Measurements from ENCODE around the gene SLC4A1AP. TPM values are rescaled to one million over a fixed set of nuclear protein-coding genes. Genes with fewer than 3 reads are reported as not detected.

Gene SLC4A1AP
- total RNA-seq, 1 donor from 2014 or later = 29.7 TPM

DNA sequence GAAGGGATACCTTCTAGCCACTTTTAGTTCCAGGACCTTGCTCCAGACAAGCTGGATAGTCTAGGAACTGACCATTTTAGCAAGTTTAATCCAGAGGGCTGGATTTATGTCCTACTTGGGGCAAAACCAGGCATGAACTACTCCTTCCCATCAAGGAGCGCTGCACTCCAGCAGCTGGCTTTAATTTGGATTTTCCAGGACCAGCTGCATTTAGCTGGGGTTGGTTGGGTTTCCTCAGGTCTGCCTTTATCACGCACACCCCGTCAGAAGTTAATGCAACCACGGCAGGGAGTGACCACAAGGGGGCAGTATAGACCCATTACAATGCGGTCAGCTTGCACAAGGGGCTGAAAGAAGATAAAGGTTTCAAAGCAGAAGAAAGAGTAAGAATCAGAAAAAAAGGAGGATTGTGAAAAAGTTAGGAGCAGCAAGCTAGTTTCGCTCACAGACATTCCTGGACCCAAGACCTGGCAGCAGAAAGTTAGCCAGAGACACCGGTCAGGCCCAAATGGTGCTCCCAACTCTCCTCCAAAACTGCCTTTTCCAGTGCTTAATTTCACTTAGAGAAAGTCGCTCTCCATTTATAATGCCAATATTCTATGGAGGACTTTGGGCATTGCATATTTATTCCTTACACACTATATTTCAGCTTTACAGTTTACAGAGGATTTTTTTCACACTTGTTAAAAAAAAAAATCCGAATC is 40.1 kb downstream of the SLC4A1AP start:
- peak; percentile 95 for DNase-seq

DNA sequence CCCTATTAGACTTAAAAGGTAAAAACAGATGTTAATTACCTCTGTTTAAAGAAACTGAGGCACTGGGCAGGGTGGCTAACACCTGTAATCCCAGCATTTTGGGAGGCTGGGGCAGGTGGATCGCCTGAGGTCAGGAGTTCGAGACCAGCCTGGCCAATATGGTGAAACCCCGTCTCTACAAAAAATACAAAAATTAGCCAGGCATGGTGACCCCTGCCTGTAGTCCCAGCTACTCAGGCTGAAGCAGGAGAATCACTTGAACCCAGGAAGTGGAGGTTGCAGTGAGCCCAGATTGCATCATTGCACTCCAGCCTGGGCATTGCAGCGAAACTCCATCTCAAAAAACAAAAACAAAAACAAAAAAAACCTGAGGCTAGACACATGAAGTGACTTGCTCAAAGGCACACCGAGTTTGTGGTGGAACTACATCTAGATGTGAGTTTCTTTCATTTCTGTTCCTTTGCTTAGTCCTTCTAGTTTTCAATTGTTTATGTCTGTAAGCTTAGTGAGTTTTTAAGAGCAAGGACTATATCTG is 40.7 kb downstream of the SLC4A1AP start:
- DNase-seq = no peak

GRCh38 chr2:27705851-27706622 is 42.3 kb downstream of the SLC4A1AP start:
- DNase-seq = peak; percentile 78

DNA sequence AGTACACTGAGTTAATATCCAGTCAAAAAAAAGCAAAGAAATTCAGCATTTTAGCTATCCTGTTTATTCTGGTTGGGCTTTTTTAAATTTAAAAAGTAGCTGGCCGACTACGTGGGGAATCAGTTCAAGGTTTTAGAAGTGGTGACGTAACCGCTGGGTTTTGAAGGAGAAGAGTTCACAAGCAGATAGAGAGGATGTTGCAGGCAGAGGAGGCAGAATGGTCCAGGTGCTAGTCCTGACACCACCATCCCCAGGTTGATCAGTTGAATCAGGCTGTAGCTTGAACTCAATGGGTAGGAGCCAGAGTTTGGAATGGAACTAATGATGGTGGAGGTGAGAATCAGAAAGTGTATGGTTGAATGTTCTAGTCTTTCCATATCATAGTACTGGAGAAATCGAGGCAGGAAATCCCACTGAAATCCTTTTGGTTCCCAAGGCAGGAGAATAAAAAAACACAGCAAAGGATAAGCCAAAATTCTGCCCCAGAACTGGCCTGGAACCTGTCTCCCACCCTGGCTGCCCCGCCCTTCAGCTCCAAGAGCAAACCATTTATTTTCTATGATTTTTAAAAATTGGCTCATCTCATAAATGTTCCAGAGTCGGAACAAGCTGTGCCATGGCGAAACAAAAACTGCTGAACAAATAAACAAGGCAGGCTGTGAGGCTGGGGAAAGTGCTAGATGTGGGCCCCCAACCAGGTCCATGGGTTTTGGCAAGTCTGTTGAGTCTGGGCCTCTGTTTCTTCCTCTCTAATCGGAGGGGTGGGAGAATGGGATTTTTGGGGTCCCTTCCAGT is 44.0 kb downstream of the SLC4A1AP start:
- no peak for DNase-seq

- DNase-seq = no peak
Measured at GRCh38 chr2:27708257-27708654, 44.6 kb downstream of the SLC4A1AP start.

DNA sequence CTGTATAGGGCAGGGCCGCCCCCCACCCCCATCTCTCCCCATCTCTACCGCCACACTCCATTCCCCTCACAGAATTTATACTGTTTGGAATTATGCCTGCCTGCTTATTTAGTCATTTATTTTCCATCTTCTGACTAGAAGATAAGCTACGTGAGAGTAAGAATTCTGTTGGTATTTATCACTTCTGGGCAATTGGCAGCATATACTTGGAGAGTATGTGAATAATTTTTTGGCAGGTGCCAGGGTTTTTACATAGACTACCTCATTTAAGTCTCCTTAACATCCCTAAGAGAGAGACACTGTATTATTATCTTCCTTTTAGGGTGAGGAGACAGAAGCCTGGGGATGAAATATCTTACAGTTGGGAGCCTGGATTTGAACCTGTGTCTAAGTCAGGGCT is 45.0 kb downstream of the SLC4A1AP start:
- DNase-seq = no peak

GRCh38 chr2:27709326-27709725 is 45.6 kb downstream of the SLC4A1AP start:
- no peak for DNase-seq

DNA sequence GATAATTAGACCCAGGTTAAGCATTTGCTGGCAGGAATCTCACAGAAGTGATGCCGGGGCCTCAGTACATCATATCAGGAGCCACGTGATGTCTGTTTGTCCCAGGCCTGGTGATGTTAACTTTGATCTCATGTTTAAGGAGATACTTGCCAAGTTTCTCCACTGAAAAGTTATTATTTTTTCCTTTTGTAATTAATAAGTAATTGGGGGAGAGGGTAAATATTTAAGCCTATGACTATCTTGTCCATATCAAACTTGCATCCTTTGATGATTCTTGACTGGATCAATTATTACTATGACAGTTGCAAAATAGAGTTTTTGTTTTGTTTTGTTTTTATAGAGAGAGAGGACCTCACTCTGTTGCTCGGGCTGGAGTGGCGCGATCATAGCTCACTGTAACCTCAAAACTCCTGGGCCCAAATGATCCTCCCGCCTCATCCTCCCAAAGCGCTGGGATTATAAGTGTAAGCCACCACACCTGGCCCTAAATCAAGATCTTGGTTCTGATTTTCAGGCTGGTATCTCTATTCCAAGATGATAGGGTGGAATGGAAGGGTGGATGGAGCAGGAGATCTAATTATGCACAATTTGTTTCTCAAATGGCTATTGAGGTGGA is 46.4 kb downstream of the SLC4A1AP start:
- no peak for DNase-seq

- DNase-seq = no peak
Measured at GRCh38 chr2:27710640-27711430, 47.1 kb downstream of the SLC4A1AP start.

- no peak for DNase-seq
Measured at GRCh38 chr2:27711804-27712203, 48.1 kb downstream of the SLC4A1AP start.

GRCh38 chr2:27712522-27712921 is 48.8 kb downstream of the SLC4A1AP start:
- no peak for DNase-seq

GRCh38 chr2:27713201-27713600 is 49.5 kb downstream of the SLC4A1AP start:
- DNase-seq = no peak

GRCh38 chr2:27714053-27714452 is 50.4 kb downstream of the SLC4A1AP start:
- no peak for DNase-seq

GRCh38 chr2:27714851-27715291 is 51.2 kb downstream of the SLC4A1AP start:
- no peak for DNase-seq

DNA sequence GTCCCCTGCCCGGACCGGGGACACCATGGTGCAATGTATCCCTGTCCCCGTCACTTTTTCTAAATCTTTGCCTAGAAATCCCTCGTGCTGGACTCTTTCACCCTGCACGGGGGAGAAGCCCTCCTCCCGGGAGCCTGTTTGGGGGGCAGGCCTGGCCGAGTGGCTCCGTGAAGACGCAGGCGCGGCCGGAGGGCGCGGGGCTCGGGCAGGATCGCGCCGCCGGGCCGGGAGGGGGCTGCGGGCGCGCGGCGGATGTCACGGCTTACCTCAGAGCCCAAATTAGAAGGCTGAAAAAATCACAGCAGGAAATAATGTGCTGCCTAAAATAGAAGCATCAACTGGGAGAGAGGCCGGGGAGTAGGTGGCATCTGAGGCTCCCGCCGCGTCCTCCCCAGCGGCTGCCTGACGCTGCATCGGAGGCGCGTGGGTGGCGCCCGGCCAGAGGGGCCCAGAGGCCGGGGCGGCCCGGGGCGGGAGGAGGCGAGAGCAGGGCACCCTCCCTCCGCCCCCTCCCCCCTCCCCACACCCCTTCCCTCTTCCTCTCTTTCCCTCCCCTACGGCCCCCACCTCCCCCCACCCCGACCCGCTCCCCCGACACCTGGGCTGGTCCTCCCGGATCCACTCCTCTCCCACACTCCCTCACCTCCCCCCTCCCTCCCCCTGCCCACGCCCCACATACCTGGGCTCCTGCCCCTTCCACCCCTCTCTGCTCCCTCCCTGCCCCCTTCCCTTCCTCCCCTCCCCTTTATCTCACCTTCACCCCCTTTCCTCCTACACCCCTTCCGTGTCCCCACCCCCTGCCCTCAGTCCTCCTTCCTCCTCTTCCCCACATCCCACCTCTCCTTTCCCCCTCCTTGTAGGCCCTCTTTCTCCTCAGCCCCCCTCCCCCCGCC is 51.9 kb downstream of the SLC4A1AP start:
- DNase-seq = peak; percentile 79

- no peak for DNase-seq
Measured at GRCh38 chr2:27716301-27717069, 52.8 kb downstream of the SLC4A1AP start.

DNA sequence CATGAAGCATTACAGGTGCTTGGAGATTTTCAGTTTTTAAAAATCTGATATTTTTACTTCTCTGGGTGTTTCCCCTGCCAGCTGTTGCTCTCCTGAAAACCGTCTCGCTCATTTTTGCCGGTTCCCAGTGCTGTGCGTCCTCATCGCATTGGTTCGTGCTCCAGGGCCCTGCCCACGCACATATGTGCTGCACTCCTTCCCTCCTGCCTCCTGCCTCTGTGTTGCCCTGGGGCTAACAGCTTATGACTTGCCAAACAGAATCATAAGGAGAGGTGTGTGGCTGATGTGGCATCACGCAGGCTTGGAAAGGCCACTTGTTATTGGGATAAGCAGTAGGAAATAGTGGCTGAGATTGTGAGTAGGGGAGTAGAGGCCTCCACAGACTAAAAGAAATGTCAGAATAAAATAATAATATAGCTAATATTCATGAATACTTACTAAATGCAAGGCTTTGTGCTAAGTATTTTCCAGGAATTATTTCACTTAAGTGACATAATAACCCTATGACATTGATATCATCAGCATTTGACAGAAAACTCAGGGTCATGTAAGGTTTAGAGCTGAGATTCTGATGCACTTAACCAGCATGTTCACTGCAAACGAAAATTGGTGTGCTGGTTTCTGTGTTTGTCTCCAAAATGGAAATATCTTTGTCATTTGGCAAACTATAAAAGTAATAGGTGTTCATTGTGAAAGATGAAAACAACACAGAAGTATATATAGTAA is 53.5 kb downstream of the SLC4A1AP start:
- peak; percentile 36 for DNase-seq

DNA sequence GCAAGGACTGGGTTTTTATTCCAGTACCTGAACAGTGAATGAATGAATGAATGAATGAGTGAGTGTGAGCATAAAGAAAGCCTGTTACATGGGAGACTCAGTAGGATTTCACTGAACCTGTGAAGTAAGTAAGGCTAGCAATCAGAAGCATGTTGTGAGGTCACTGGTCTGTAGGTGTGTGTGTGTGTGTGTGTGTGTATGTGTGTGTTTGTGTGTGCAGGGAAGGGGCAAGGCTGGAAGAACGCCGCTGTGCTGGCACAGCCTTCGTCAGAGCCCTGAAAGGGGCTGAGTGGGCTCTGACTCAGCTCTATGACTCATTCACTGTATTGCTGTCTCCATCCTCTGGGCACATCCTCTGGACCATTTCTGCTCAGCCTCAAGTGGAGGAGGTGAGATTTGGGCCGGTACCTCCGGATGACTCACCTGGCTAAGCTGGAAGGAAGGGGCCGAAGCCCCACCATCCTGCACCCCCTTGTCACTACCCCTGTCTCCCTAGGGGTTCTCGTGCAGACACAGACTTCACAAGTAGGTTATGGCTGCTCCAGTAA is 56.4 kb downstream of the SLC4A1AP start:
- DNase-seq = no peak

Measured in tongue (tissue), 2 donors.